A673 (cell line): ENCODE data around the gene MYO7B.

Source experiments
- CTCF ChIP-seq: fragments of 300-800, 200-600 bp; sonication (generic); conservative IDR thresholded peaks from 2 replicates; pipeline ENCODE4 v1.5.1; 2017; ENCODE audit warnings: low read depth, mild to moderate bottlenecking, antibody characterized with exemption, low read length, moderate library complexity, mixed read lengths
- EZH2 ChIP-seq: fragments of 200-600 bp; sonication (generic); IDR thresholded peaks from 2 replicates; pipeline ENCODE4 v1.6.1; 2017; ENCODE audit warnings: borderline replicate concordance, low read depth, mild to moderate bottlenecking, mixed read lengths, antibody characterized with exemption, low read length; ENCODE audit not compliant: poor library complexity, severe bottlenecking

- no peak for TF ChIP-seq CTCF
- TF ChIP-seq EZH2 = no peak
Observed at GRCh38 chr2:127630864-127631540, 95.5 kb downstream of the MYO7B start.
